ENCODE data around the gene USP15.
"Not testable (repeated sequence)": the region's sequence is repeated elsewhere in the genome, so short reads cannot be mapped to it uniquely, and the experiment has no call there.

USP15 gene

DNA sequence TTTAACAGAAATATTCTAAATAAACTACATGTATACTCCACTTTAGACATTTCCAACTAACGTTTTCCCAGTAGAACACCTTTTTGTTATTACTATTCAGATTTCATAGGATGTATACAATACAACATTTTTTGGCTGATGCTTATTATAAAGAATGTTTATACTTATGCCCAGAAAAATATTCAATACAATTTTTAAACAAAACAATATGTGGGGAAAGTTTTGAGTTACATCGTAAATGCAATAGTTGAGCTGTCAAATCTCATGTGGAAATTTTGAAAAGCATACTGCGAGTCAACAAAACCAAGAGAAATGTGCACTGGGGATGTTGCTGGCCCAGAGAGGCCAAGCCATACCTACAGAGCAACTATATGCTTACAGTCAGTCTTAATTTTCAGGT, 188.2 kb downstream of the USP15 start:
- DNase-seq (ENCODE audit: low read depth) = no peak

DNA sequence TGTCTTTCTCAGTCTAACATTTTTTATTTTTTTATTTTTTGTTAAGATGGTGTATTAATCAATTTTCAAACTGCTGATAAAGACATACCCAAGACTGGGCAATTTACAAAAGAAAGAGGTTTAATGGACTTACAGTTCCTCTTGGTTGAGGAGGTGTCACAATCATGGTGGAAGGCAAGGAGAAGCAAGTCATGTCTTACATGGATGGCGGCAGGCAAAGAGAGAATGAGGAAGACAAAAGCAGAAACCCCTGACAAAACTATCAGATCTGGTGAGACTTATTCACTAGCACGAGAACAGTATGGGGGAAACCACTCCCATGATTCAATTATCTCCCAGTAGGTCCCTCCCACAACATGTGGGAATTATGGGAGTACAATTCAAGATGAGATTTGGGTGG, 195.2 kb downstream of the USP15 start:
- DNase-seq (ENCODE audit: low read depth) = not testable (repeated sequence)

DNA sequence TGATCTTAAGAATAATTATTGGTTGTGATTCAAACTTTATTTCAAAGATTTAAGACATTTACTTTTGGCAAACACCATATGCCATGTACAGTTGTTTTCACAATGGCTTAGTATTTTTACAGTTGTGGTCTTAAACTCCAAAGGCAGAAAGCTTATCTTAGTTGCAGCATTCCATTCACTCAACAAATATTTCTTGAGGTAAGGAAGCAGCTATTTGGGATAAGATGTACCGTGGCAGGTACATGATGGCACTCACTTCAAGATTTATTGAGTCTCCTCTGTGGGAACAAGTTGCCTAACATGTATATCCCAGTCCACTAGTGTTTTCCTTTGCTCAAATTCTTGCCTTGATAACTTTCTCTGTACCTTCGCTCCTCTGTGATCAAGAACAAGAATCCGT, 198.4 kb downstream of the USP15 start:
- DNase-seq (ENCODE audit: low read depth) = no peak

DNA sequence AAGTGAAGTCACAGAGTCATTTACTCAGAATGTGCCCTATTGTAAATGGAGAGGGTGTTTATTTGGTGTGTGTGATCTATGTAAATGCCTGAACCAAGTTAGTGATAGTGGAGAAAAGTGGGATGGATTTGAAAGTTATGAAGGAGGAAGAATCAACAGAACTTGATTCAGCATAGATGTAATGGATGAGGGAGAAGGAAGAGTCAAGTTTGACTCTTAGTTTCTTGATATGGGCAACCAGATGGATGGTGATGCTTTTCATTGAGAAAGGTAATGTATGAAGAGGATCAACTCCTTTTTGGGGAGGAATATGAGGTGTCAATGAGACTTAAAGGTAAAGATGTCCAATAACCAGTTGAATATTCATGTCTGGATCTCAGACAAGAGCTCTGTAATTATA, 199.8 kb downstream of the USP15 start:
- no peak for DNase-seq (ENCODE audit: low read depth)

DNA sequence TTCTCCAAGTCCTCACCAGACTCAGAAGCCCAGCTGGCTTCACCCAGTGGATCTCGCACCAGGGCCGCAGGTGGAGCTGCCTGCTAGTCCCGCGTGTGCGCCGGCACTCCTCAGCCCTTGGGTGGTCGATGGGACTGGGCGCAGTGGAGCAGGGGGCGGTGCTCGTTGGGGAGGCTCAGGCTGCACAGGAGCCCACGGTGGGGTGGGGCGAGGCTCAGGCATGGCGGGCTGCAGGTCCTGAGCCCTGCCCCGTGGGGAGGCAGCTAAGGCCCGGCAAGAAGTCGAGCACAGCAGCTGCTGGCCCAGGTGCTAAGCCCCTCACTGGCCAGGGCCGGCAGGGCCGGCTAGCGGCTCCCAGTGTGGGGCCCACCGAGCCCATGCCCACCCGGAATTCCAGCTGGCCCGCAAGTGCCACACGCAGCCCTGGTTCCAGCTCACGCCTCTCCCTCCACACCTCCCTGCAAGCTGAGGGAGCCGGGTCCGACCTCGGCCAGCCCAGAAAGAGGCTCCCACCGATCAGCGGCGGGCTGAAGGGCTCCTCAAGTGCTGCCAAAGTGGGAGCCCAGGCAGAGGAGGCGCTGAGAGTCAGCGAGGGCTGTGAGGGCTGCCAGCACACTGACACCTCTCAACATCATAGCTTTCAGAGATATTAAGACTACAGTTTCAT, 201.1 kb downstream of the USP15 start:
- not testable (repeated sequence) for DNase-seq (ENCODE audit: low read depth)

DNA sequence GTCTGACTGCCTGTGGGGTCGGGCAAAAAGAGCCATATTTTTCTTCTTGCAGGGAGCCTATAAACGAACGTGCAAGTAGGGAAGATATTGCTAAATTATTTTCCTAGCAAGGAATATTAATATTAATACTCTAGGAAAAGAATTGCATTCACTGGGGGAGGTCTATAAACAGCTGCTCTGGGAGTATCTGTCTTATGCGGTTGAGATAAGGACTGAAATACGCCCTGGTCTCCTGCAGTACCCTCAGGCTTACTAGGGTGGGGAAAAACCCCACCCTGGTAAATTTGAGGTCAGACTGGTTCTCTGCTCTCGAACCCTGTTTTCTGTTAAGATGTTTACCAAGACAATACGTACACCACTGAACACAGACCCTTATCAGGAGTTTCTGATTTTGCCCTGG, 203.0 kb downstream of the USP15 start:
- DNase-seq (ENCODE audit: low read depth) = not testable (repeated sequence)
